Activated effector memory CD4-positive, alpha-beta T cell treated with anti-CD3 and anti-CD28 coated beads, Interleukin-2, amount 50 U/mL, for 16 hours (primary cell): ENCODE measurements around the gene NAV2.

Experiments used
- DNase-seq: peaks from one replicate; pipeline ENCODE4 v3.0.0-alpha.2; 2020

NAV2 gene

GRCh38 chr11:20048707-20049106 is 336.1 kb downstream of the NAV2 start:
- no peak for DNase-seq

- no peak for DNase-seq
Observed at GRCh38 chr11:20049231-20049630, 336.6 kb downstream of the NAV2 start.

GRCh38 chr11:20050048-20050447 is 337.4 kb downstream of the NAV2 start:
- DNase-seq = no peak

GRCh38 chr11:20050551-20051333 is 338.1 kb downstream of the NAV2 start:
- no peak for DNase-seq

GRCh38 chr11:20051469-20052399 is 339.1 kb downstream of the NAV2 start:
- no peak for DNase-seq

GRCh38 chr11:20053572-20053971 is 340.9 kb downstream of the NAV2 start:
- no peak for DNase-seq

- DNase-seq = no peak
Observed at GRCh38 chr11:20054584-20054983, 341.9 kb downstream of the NAV2 start.

GRCh38 chr11:20055312-20055711 is 342.7 kb downstream of the NAV2 start:
- no peak for DNase-seq

- DNase-seq = no peak
Observed at GRCh38 chr11:20056109-20056949, 343.7 kb downstream of the NAV2 start.

- no peak for DNase-seq
Observed at GRCh38 chr11:20056950-20057943, 344.6 kb downstream of the NAV2 start.

GRCh38 chr11:20058749-20059458 is 346.3 kb downstream of the NAV2 start:
- DNase-seq = no peak

- no peak for DNase-seq
Observed at GRCh38 chr11:20059587-20060021, 347.0 kb downstream of the NAV2 start.

- DNase-seq = no peak
Observed at GRCh38 chr11:20060181-20060580, 347.5 kb downstream of the NAV2 start.

GRCh38 chr11:20060647-20061205 is 348.1 kb downstream of the NAV2 start:
- DNase-seq = no peak

- no peak for DNase-seq
Observed at GRCh38 chr11:20061776-20062175, 349.1 kb downstream of the NAV2 start.

- no peak for DNase-seq
Observed at GRCh38 chr11:20064961-20065405, 352.3 kb downstream of the NAV2 start.

- no peak for DNase-seq
Observed at GRCh38 chr11:20065406-20065805, 352.8 kb downstream of the NAV2 start.

GRCh38 chr11:20066013-20066782 is 353.6 kb downstream of the NAV2 start:
- no peak for DNase-seq

- no peak for DNase-seq
Observed at GRCh38 chr11:20066783-20067156, 354.1 kb downstream of the NAV2 start.

GRCh38 chr11:20067665-20068064 is 355.0 kb downstream of the NAV2 start:
- DNase-seq = no peak
